Heart left ventricle (tissue), 13 donors: ENCODE data around the gene KRTAP5-8.
"Not testable (repeated sequence)": the region's sequence is repeated elsewhere in the genome, so short reads cannot be mapped to it uniquely, and the experiment has no call there.

ENCODE experiments used
- POLR2A ChIP-seq, 2 donors: fragments of 450-650 bp; IDR thresholded peaks; one replicate each; pipeline ENCODE4 v1.6.1; 2017; ENCODE audit warnings: antibody characterized with exemption in 2 of 2, mild to moderate bottlenecking in 2 of 2, moderate library complexity in 2 of 2
- TF ChIP-seq, protein P1 (sequence below), 12 donors: fragments of 200-600 bp; sonication (generic) in 4 of 12; IDR thresholded peaks; one replicate each; pipeline versions ENCODE4 v1.5.0 to v1.8.0; 2018 to 2022; ENCODE audit warnings: antibody characterized with exemption in 12 of 12, mild to moderate bottlenecking in 5 of 12
- donor health status: ischemic (EF 13 %, LVEDD 7.1; RV severe dilation, severe dysfunction).
- donor health status: DM: no; HTN: yes; CAD: no.
- donor health status: DM: no; HTN: no; CAD: no.
- donor health status: ischemic (EF 25% LVEDD 6.9; RV normal size, moderate dysfunction).
- donor health status: ischemic (EF 25% LVEDD 5.7; RV mildly dilated, moderate dysfunction).
- donor health status: ischemic (EF 35%, LVEDD 5.7; RV mildly dilated, moderate dysfunction).
- donor health status: nonischemic (EF 11% LVEDD 7.7; RV severe dilation, severe dysfunction).
- donor health status: DM: yes; HTN: yes; CAD: no.
- donor health status: PGD.
- donor health status: ischemic (EF 29% LVEDD 5.4; RV normal size, mild dysfunction).
- donor health status: nonischemic (EF 23%, LVEDD 6.1; RV moderate dilation, normal function).

GRCh38 chr11:71526796-71527575, 10.8 kb upstream of the KRTAP5-8 start, which contains the start of gene KRTAP5-7:
- not testable (repeated sequence) for TF ChIP-seq POLR2A (IDR thresholded peaks at IDR 0.05)
- TF ChIP-seq, protein P1, sequence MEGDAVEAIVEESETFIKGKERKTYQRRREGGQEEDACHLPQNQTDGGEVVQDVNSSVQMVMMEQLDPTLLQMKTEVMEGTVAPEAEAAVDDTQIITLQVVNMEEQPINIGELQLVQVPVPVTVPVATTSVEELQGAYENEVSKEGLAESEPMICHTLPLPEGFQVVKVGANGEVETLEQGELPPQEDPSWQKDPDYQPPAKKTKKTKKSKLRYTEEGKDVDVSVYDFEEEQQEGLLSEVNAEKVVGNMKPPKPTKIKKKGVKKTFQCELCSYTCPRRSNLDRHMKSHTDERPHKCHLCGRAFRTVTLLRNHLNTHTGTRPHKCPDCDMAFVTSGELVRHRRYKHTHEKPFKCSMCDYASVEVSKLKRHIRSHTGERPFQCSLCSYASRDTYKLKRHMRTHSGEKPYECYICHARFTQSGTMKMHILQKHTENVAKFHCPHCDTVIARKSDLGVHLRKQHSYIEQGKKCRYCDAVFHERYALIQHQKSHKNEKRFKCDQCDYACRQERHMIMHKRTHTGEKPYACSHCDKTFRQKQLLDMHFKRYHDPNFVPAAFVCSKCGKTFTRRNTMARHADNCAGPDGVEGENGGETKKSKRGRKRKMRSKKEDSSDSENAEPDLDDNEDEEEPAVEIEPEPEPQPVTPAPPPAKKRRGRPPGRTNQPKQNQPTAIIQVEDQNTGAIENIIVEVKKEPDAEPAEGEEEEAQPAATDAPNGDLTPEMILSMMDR (IDR thresholded peaks at IDR 0.05): not testable (repeated sequence)
